NOMO-1 treated with DMSO at 0.1 percent for 48 hours (cell line): Measurements from ENCODE around the gene TRAF3.
"Not testable (repeated sequence)": the region's sequence is repeated elsewhere in the genome, so short reads cannot be mapped to it uniquely, and the experiment has no call there.

Experiments
- DNase-seq: peaks from one replicate; lab custom pipeline; 2025; ENCODE audit not compliant: unreplicated experiment; lab: John Stamatoyannopoulos, UW

The TRAF3 gene

DNA sequence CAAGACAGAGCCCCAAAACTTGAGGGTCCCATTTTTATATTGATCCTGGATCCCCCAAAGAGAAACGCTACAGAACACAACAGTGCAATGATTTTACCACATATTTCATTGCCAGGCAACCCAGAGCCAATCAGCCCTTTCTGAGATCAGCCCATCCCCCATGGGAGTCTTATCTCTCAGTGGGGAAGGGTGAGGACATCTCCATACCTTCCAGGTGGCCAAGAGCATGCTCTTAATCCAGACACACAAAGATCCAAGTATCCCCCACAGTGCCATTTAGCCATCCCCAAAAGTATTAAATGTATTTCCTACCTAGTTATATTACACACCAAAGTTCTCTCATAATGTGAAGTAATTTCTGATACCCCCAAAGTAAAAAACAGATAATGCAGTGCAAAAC lies 82.7 kb downstream of the TRAF3 start:
- DNase-seq, result no peak

DNA sequence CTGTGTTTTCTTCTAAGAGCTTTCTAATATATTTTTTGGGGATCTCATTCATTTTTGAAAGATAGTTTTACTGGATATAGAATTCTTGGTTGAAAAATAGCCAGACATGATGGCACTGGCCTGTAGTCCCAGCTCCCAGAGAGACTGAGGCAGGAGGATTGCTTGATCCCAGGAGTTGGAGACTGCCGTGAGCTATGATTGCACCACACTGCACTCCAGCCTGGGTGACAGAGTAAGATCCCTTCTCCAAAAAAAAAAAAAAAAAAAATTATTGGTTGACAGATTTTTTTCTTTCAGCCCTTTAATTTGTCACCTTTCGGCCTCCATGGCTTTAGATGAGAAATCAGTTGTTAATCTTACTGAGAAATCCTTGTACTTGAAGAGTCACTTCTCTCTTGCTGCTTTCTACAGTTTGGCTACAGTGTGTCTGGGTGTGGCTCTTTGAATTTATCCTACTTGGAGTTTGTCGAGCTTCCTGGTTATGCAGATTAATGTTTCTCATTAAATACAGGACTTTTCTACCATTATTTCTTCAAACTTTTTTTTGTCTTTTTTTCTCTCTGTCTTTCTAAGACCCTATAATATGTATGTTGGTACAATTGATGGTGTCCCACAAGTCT lies 85.0 kb downstream of the TRAF3 start:
- no peak for DNase-seq

DNA sequence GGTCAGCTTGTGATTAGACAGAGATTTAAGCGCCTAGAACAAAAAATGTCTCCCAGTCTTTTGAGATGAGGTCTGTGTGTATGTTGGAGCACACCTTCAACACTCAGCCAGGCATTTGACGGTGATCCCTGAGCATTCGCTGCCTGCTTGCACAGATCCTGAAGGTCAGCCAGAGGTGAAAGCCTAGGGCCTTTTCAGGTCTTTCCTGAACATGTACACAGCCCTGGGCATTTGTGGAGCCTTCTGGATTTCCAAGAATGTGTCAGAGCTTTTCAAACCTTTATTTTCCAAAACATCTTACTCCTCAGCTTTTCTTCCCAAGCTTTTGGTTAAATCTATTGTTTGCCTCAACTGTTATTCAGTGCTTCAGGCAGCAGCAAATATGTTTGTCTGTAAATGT lies 86.1 kb downstream of the TRAF3 start:
- no peak for DNase-seq

DNA sequence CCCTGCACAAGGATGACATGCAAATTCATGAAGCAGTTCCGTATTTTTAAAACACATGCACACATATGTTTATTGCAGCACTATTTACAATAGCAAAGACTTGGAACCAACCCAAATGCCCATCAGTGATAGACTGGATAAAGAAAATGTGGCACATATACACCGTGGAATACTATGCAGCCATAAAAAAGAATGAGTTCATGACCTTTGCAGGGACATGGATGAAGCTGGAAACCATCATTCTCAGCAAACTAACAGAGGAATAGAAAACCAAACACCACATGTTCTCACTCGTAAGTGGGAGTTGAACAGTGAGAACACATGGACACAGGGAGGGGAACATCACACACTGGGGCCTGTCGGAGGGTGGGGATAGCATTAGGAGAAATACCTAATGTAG lies 88.7 kb downstream of the TRAF3 start:
- DNase-seq, result not testable (repeated sequence)

DNA sequence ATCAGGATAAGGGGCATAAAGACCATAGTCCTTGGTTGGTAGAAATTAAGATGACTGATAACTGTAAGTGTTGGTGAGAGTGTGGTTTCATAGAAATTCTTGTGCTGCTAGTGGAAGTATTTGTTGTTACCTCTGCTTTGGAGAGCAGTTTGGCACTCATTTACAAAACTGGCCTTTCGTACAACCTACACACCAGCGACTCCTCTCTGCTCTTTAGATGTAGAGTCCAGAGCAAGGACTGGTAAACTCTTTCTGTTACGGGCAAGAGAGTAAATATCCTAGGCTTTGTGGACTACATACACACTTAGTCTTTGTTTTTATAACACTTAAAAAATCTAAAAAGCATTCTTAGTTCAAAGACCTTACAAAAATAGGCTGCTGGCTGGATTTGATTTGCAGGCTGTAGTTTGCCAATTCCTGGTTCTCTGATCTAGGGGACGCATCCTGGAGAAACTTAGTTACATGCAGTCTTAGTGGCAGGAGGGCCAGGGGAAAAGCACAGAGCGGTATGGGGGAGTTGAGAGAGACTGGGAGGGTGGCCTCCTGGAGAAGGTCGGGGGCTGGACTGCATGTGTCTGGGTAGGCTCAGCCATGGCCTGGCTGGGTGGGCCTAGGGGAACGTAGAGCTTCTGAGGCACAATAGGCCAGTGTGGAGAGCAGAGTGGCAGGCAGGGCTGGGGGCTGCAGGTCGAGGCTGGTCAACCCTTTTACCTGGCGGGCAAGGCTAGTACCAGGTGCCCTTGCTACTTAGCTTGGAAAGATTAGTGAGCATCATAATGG lies 89.9 kb downstream of the TRAF3 start:
- no peak for DNase-seq

DNA sequence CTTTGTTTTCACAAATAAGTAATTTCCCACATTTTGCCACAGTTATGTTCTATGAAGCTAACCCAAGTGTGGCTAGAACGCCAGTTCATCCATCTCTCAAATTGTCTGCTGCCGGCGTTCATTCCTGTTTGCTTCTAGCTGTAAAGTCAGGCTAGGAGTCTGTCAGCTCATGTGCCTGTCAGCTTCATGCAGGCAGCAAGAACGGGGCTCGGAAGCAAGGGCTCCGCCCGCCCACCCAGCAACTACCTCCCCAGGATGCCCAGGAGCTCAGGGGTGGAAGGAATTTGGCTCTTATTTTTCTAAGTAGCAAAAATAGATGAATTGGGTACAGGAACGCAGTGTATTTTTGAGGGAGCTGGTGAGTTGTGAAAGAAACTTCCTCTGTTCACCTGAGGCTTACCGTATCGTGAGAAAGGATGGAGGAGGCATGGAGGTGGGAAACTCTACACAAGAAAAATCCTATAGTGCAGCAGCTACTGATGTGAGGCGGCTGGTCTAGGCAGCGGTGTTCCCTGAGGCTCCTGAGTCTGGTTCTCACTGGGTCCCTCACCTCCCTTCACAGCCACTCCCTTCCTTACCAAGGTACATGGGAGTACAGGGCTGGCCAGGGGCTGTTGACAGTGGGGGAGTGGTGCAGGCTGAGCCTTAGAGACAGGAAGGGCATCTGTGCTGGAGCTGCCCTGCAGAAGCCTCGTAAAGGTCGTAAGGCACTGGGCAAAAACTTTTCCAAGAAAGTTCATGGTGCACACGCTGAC lies 90.8 kb downstream of the TRAF3 start:
- no peak for DNase-seq

DNA sequence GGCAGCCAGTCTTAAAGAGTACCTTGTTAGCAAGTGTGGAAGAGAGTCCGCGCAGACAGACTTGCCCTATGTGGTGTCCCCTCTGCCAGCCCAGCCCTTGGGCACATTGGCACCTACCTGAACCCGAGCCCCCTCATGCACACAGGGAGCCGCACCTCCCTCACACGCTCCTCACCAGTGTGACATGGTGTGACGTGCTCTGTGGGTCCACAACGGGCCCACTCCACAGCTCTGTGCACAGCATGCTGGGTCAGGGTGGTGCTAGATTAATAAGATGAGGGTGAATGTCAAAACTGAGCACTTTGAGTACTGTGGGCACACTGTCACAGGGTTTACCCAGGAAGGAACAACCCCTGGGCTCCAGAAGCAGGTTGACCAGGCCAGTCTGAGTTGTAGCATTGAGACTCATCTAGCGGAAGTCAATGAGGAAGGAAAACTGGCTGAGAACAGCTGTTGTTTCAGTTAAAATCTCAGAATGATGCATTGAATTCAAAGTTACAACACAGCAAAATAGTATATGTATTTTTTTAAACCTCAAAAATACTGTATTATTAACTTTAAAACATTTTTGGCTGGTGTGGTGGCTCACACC lies 91.8 kb downstream of the TRAF3 start:
- DNase-seq, result peak; percentile 1

DNA sequence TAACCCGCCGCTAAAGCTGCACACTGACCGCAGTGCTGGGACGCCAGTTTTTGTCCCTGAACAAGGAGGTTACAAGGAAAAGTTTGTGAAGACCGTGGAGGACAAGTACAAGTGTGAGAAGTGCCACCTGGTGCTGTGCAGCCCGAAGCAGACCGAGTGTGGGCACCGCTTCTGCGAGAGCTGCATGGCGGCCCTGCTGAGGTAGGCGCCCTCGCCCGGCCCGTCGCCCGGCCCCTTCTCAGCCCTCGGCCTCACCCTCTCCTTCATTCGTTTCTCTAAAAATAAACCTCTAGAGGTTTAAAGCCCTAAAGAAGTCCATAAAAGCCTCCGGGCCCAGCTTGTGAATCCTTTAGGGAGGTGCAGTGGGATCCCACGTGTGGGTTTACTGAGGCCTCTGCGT lies 93.0 kb downstream of the TRAF3 start:
- DNase-seq, result no peak

DNA sequence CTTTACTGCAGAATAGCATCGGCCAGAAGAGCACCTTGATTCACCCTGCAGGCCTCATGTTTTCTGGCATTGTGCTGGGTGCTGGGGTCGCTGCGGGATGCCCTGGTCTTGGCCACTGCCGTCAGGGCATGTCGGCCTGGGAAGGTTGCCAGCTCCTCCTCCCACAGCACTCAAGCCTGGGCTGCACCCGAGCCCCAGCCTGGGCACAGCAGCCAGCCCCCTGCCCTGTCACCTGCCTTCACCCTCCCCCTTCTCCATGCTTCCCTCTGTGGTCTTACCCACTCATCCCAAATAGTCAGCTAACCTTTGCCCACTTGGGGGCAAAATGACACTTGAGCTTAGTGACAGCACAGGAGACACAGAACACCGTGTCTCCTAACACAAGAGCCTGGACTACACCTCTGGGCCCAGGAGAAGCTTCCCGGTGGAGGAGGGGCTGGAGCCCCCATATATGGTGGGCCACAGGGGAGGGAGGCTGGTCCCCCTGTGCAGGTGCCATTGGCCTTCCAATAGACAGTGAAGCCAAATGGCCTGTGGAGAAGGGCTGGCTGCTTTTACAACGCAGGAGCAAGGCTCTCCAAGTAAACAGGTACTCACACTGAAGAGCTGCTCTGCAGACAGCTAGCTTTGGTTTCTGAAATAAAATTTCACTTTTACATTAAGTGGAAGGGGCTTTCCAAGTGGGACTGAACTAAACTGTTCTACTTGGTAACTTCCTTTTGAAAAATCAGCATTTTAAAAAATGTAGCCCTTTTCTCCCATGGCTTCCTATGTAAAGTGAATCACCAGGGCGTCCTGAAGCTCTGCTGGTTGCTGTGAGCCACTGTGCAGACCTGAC lies 94.0 kb downstream of the TRAF3 start:
- DNase-seq, result no peak

DNA sequence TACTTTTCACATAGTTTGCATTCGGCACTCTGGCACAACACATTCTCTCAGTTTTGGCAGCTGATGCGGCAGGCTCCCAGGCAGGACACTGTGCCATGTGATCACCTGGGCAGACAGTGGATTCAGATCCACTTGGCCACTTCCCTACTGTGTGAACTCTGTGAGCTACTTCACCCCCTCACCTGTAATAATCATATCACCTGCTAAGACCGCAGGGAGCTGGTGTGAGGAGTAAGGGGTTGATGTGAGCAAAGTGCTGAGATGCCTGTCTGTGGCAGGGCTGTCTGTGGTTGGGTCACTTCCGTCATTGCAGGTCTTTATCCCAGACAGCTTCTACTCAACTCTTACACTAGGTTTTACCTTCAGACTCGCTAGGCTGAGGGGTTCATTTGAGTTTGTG lies 94.8 kb downstream of the TRAF3 start:
- no peak for DNase-seq

DNA sequence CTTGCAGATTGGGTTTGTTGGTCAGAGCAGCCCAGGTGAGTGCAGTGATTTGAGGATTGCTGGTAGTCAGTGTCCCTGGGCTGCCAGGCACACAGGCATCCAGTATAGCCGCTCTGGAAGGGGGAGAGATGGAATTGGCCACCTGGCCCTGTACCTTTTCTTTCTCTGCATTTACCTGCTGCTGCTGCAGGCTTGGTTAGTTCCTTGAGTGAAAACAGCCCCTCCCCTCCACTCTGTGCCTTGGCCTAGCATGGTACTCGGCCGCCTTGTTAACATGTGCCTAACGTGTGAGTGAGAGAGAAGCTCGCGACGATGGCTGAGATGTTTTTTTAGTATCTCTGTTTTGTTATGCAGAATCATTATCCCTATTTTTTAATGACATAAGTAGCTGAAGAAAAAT lies 95.9 kb downstream of the TRAF3 start:
- DNase-seq, result no peak

DNA sequence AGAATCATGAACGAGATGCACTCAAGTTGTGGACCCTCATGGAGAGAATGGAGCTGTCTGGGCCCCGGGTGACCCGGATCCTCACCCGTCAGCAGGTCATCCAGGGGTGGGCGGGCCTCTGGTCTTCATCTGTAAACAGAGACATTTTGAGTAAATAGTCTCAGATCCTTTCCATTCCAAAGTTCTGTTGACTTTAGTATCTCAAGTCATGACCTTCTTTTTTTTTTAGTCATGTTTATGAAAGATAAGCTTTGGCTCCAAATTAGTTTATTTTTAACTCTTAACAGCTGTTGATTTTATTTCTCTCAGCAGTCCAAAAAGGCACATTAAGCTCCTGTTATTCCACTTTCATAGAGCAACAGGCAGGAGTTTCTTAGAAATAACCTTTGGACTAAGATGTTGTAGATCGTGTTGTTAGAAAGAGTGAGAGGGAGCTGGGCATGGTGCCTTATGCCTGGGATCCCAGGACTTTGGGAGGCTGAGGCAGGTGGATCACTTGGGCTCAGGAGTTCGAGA lies 96.4 kb downstream of the TRAF3 start:
- DNase-seq, result no peak

DNA sequence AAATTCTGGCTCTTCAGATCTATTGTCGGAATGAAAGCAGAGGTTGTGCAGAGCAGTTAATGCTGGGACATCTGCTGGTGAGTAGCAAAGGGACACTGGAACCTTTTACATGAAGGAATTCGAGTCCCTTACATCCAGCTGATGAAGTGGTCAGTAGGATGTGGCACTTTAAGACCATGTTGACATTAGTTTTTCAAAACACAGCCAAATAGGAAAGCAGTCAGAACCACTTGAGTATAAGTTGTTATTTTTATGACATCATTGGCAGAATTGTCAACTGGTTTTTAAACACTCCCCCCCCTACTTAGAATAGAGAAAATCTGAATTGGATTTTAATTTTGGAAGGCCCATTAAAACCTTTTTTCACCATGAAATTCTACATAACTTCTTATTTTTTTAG lies 98.4 kb downstream of the TRAF3 start:
- no peak for DNase-seq

DNA sequence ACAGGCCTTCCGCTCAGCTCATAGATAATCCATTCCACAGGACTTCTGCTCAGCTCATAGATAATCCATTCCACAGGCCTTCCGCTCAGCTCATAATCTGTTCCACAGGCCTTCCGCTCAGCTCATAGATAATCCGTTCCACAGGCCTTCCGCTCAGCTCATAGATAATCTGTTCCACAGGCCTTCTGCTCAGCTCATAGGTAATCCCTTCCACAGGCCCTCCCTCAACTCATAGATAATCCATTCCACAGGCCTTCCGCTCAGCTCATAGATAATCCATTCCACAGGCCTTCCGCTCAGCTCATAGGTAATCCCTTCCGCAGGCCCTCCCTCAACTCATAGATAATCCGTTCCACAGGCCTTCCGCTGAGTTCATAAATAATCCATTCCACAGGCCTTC lies 100.3 kb downstream of the TRAF3 start:
- not testable (repeated sequence) for DNase-seq

DNA sequence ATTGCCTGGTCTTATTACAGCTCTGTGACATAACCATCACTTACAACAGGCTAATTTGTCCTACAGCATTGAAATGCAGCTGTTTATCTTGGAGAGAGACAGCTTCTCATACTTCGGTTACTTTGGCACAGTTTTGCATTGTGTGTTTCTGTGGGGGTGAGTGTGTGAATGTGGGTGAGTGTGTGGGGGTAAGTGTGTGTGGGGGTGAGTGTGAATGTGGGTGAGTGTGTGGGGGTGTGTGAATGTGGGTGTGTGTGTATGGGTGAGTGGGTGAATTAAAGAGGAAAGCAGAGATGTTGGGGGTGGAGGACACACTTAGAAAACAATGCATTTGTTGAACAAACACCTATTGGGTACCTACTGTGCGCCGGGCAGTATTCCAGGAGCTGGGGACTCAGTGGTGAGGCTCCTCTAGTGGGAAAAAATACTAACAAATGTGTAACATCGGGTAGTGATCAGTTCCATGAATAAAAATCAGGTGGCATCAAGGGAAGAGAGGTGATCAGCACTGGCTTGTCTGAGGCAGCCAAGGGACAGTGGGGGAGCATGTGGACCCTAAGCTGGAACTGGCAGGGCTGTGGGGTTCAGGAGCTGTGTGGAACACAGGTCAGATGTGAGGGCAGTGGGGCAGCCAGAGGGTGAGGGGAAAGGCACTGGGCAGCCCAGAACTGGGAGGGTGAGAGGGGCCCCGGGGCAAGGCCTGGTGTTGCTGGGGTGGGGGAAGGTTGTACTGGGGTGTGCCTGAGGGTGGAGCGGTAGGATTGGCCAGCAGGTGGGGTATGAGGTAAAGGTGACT lies 101.1 kb downstream of the TRAF3 start:
- DNase-seq, result no peak

DNA sequence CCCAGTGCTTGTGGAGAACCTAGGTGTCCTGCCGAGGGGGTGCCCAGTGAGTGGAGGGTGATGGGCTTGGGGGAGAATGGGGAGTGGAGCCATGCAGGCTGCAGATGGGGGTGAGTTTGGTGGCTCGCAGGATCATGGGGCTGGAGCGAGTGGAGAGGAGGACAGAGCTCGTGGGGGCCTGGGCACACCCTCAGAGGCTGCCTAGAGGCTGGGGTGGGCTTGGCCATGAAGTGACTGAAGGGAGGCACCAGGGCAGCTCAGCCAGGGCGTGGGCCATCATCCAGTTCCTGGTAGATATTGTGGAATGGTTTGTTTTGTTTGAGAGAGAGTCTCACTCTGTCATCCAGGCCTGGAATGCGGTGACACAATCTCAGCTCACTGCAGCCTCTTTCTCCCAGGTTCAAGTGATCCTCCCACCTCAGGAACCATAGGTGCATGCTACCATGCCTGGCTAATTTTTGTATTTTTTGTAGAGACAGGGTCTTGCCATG lies 101.8 kb downstream of the TRAF3 start:
- DNase-seq, result no peak

DNA sequence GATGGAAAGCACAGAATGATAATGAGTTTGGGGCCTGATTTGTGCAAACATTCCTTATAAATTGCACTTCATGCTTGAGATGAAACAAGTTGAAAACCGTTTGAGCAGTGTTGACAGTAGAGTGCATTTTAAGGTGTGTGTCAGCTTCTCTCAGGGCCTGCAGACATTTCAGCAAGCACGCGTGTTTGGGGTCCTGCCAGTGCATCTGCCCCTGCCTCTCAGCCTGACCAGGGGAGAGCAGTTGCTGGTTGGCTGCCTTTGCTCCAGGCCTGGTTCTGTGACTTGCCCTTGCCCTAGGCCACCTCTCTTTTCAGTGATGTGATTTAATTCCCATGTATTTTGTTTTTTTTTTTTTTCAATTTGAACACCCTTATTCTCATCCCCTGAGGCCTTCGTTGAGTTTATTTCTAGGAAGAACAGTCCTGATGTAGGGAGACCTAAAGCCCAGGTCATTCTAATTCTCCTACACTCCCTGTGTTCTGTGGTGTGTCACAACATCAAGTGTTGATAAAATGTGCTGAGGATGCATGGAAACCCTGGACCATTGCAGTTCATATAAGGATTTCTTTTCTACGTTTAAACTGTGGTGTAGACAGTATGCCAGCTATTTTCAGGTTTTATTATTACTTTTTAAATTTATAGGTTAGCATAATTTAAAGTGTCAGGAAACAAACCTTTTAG lies 105.1 kb downstream of the TRAF3 start:
- no peak for DNase-seq

DNA sequence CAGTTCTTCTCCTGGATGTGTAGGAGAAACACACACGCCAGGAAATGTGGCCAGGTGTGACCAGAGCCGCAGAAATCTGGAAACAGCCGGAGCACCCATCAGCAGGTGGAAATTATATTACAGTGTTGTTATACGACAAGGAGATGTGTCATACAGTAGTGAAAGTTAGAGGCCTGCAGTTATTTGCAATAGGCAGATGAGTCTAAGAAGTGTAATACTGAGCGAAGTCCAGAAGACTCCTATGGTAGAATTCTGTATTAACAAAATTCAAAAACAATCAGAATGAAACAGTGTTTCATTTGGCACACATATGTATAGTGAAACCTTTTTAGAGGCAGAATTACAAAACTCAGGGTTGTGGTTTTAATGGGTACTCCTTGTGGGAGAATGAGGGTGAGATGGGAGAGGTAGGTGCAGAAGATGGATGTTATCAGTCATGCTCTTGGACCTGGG lies 105.9 kb downstream of the TRAF3 start:
- no peak for DNase-seq

DNA sequence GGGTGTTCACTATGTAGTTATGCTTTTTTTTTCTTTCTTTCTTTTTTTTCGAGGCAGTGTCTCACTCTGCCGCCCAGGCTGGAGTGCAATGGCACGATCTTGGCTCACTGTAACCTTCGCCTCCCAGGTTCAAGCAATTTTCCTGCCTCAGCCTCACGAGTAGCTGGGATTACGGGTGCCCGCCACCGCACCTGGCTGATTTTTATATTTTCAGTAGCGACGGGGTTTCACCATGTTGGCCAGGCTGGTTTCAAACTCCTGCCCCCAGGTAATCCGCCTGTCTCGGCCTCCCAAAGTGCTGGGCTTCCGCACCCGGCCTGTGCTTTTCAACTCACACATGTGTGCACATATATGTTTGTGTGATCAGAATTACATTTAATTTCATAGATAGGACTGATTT lies 106.3 kb downstream of the TRAF3 start:
- no peak for DNase-seq
